K562 (cell line): Measurements from ENCODE around the gene HYOU1. TPM values are rescaled to one million over a fixed set of nuclear protein-coding genes. Genes with fewer than 3 reads are reported as not detected.

Source experiments
- ETV6 ChIP-seq, 3 experiments: fragments of 150-350 bp in 1 of 3; sonication (generic) in 1 of 3; formaldehyde crosslinking in 1 of 3; IDR thresholded peaks; 2 replicates each; pipeline versions ENCODE4 v1.6.1 to v1.8.0; 2014 to 2022; ENCODE audit warnings: borderline replicate concordance in 2 of 3, low read depth in 2 of 3, antibody characterized with exemption in 1 of 3, low read length in 1 of 3, mild to moderate bottlenecking in 1 of 3, missing genetic modification reagents in 1 of 3
- GATAD2B ChIP-seq: fragments of 450-650 bp; IDR thresholded peaks from 2 replicates; pipeline ENCODE4 v1.6.1; 2017; ENCODE audit warnings: mild to moderate bottlenecking, borderline replicate concordance
- ILK ChIP-seq: fragments of 450-650 bp; IDR thresholded peaks from 2 replicates; pipeline ENCODE4 v1.6.1; 2016; ENCODE audit warnings: missing genetic modification characterization, low read depth, mild to moderate bottlenecking, missing compliant biosample characterization, moderate library complexity, borderline replicate concordance
- MED1 ChIP-seq: sonication (generic); formaldehyde crosslinking; IDR thresholded peaks from 2 replicates; pipeline ENCODE4 v1.8.1; 2023; ENCODE audit warnings: missing genetic modification reagents, borderline replicate concordance
- MTA3 ChIP-seq: fragments of 450-650 bp; formaldehyde crosslinking; IDR thresholded peaks from 2 replicates; pipeline ENCODE4 v1.6.1; 2017; ENCODE audit warnings: mild to moderate bottlenecking, borderline replicate concordance
- NBN ChIP-seq: fragments of 450-650 bp; IDR thresholded peaks from 2 replicates; pipeline ENCODE4 v1.6.1; 2016; ENCODE audit warnings: low read depth, mild to moderate bottlenecking
- POLR3A ChIP-seq: IDR thresholded peaks from 2 replicates; pipeline ENCODE4 v1.6.1; 2011; ENCODE audit warnings: borderline replicate concordance, mild to moderate bottlenecking, moderate library complexity; ENCODE audit not compliant: insufficient read length, insufficient read depth; ENCODE audit errors: extremely low read depth
- PYGO2 ChIP-seq: fragments of 450-650 bp; IDR thresholded peaks from 2 replicates; pipeline ENCODE4 v1.6.1; 2016; ENCODE audit warnings: mild to moderate bottlenecking, missing genetic modification characterization, moderate library complexity, missing compliant biosample characterization
- SMARCA4 ChIP-seq: fragments of 450-650 bp; IDR thresholded peaks from 2 replicates; pipeline ENCODE4 v1.6.1; 2016
- TEAD4 ChIP-seq, 2 experiments: sonication (generic) in 1 of 2; formaldehyde crosslinking in 1 of 2; IDR thresholded peaks; 2 replicates each; pipeline versions ENCODE4 v1.6.1 to v1.8.0; 2012 to 2022; ENCODE audit warnings: borderline replicate concordance in 1 of 2, inconsistent platforms in 1 of 2, low read length in 1 of 2, mild to moderate bottlenecking in 1 of 2, missing genetic modification reagents in 1 of 2
- ZNF253 ChIP-seq: fragments of 250-450 bp; sonication (Bioruptor Pico); conservative IDR thresholded peaks from 2 replicates; pipeline ENCODE4 v1.6.1; 2021; ENCODE audit warnings: mild to moderate bottlenecking
- ZNF347 ChIP-seq: fragments of 450-650 bp; formaldehyde crosslinking; IDR thresholded peaks from 2 replicates; pipeline ENCODE4 v1.4.0; 2020; ENCODE audit warnings: low read depth, mild to moderate bottlenecking, moderate library complexity
- polyA plus RNA-seq, 8 experiments: library from polyadenylated mRNA; depleted of rRNA in 4 of 8; stranded (reverse) in 5 of 8; unstranded in 3 of 8; fragments of >200 nt; fragmentation: Nextera tagmentation in 2 of 8; fragmentation: Illumina TruSeq in 1 of 8; extraction: Ambion mirVana in 2 of 8; extraction: Trizol in 1 of 8; gene quantifications; 2 replicates each; pipeline versions ENCODE4 v1.2.1 to v1.2.3, GENCODE V29; 2011 to 2014; ENCODE audit warnings: inconsistent platforms in 1 of 8, missing spikeins in 1 of 8
- total RNA-seq, 7 experiments: library from RNA; depleted of rRNA in 6 of 7; stranded (reverse); fragments of >200 nt in 6 of 7; fragmentation: Illumina TruSeq in 2 of 7; extraction: Trizol in 2 of 7; gene quantifications; 2 replicates each; pipeline versions ENCODE4 v1.2.1 to v1.2.3, GENCODE V29; 2011 to 2021; ENCODE audit warnings: low replicate concordance in 1 of 7
- TF ChIP-seq, protein P1 (sequence below): fragments of 250-450 bp; sonication (Bioruptor Pico); IDR thresholded peaks from 2 replicates; pipeline ENCODE4 v1.9.0; 2021; ENCODE audit warnings: mild to moderate bottlenecking
- TF ChIP-seq, protein P2 (sequence below): sonication (generic); formaldehyde crosslinking; IDR thresholded peaks from 2 replicates; pipeline ENCODE4 v1.9.0; 2022; ENCODE audit warnings: mild to moderate bottlenecking, missing genetic modification reagents
- TF ChIP-seq, protein P3 (sequence below): fragments of 450-650 bp; IDR thresholded peaks from 2 replicates; pipeline ENCODE4 v1.6.1; 2016; ENCODE audit warnings: mild to moderate bottlenecking
- TF ChIP-seq, protein P4 (sequence below): fragments of 450-650 bp; IDR thresholded peaks from 2 replicates; pipeline ENCODE4 v1.6.1; 2018; ENCODE audit not compliant: partially characterized antibody
- TF ChIP-seq, protein P5 (sequence below): fragments of 250-450 bp; sonication (Bioruptor Pico); IDR thresholded peaks from 2 replicates; pipeline ENCODE4 v1.8.0; 2022; ENCODE audit warnings: inconsistent platforms, mild to moderate bottlenecking, moderate library complexity, borderline replicate concordance

The HYOU1 gene
- total and polyA plus RNA-seq, 9 of the 15 experiments (the other 6 are each of a cell fraction or from before 2014, with no cell fraction given) = 19.5 to 197 (median 128) TPM

DNA sequence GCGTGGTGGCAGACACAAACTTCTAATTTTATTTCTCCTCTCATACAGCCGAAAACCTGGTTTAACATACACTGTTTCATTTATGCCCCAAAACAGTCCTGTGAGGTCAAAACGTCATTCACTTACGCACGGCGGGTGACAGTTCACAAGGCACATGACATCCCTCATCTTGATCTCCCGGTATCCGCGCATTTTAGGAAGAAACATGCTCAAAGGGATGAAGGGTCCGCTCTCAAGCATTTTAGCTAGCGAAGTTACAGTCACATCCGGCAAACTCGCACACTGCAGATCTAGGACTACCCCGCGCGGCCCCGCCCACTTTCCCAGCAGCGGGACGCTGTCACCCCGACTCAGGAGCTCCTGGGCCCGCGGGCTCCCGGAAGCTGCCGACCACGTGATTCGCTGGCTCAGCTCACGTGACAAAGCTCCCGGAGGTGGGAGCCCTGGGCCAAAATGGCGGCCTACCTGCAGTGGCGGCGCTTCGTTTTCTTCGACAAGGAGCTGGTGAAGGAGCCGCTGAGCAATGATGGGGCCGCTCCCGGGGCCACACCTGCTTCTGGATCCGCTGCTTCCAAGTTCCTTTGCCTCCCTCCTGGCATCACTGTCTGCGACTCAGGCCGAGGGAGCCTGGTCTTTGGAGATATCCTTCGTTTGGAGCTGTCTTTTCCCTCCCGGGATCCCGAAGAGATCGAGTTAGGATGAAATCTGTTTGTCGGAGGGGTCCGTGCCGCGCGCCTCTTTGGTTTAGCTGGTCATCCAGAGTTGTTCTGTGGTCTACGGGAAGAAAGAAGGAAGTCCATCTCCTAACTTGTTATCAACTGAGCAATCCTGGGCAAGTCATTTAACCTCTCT lies 10.6 kb upstream of the HYOU1 start, which contains the start of gene VPS11 (continued):
- TF ChIP-seq, protein P1, sequence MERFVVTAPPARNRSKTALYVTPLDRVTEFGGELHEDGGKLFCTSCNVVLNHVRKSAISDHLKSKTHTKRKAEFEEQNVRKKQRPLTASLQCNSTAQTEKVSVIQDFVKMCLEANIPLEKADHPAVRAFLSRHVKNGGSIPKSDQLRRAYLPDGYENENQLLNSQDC (CRISPR knock-in tag) = no peak
- TF ChIP-seq MTA3 (no peak; the same call in 1 of the 2 replicates), ILK (tag) (no peak), ETV6 (IDR thresholded peaks at IDR 0.05; ENCODE audit: borderline replicate concordance in 1 of 2, low read depth in 2 of 2, low read length in 1 of 2) (no peak), ETV6 (CRISPR knock-in tag; IDR thresholded peaks at IDR 0.05; ENCODE audit: borderline replicate concordance) (no peak), POLR3A (no peak), NBN (no peak), MED1 (CRISPR knock-in tag) (no peak), TEAD4 (IDR thresholded peaks at IDR 0.05; ENCODE audit: low read length) (no peak; the same call in 1 of the 2 replicates), TEAD4 (CRISPR knock-in tag; IDR thresholded peaks at IDR 0.05; ENCODE audit: borderline replicate concordance) (no peak), ZNF253 (CRISPR knock-in tag) (no peak), ZNF347 (CRISPR knock-in tag) (no peak), GATAD2B (no peak), SMARCA4 (no peak), PYGO2 (tag) (no peak)
- TF ChIP-seq, protein P2, sequence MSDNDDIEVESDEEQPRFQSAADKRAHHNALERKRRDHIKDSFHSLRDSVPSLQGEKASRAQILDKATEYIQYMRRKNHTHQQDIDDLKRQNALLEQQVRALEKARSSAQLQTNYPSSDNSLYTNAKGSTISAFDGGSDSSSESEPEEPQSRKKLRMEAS (CRISPR knock-in tag) = peak; percentile 81
- TF ChIP-seq, protein P3, sequence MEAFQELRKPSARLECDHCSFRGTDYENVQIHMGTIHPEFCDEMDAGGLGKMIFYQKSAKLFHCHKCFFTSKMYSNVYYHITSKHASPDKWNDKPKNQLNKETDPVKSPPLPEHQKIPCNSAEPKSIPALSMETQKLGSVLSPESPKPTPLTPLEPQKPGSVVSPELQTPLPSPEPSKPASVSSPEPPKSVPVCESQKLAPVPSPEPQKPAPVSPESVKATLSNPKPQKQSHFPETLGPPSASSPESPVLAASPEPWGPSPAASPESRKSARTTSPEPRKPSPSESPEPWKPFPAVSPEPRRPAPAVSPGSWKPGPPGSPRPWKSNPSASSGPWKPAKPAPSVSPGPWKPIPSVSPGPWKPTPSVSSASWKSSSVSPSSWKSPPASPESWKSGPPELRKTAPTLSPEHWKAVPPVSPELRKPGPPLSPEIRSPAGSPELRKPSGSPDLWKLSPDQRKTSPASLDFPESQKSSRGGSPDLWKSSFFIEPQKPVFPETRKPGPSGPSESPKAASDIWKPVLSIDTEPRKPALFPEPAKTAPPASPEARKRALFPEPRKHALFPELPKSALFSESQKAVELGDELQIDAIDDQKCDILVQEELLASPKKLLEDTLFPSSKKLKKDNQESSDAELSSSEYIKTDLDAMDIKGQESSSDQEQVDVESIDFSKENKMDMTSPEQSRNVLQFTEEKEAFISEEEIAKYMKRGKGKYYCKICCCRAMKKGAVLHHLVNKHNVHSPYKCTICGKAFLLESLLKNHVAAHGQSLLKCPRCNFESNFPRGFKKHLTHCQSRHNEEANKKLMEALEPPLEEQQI = no peak
- TF ChIP-seq, protein P4, sequence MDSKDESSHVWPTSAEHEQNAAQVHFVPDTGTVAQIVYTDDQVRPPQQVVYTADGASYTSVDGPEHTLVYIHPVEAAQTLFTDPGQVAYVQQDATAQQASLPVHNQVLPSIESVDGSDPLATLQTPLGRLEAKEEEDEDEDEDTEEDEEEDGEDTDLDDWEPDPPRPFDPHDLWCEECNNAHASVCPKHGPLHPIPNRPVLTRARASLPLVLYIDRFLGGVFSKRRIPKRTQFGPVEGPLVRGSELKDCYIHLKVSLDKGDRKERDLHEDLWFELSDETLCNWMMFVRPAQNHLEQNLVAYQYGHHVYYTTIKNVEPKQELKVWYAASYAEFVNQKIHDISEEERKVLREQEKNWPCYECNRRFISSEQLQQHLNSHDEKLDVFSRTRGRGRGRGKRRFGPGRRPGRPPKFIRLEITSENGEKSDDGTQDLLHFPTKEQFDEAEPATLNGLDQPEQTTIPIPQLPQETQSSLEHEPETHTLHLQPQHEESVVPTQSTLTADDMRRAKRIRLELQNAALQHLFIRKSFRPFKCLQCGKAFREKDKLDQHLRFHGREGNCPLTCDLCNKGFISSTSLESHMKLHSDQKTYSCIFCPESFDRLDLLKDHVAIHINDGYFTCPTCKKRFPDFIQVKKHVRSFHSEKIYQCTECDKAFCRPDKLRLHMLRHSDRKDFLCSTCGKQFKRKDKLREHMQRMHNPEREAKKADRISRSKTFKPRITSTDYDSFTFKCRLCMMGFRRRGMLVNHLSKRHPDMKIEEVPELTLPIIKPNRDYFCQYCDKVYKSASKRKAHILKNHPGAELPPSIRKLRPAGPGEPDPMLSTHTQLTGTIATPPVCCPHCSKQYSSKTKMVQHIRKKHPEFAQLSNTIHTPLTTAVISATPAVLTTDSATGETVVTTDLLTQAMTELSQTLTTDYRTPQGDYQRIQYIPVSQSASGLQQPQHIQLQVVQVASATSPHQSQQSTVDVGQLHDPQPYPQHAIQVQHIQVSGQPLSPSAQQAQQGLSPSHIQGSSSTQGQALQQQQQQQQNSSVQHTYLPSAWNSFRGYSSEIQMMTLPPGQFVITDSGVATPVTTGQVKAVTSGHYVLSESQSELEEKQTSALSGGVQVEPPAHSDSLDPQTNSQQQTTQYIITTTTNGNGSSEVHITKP = peak; percentile 43
- TF ChIP-seq, protein P5, sequence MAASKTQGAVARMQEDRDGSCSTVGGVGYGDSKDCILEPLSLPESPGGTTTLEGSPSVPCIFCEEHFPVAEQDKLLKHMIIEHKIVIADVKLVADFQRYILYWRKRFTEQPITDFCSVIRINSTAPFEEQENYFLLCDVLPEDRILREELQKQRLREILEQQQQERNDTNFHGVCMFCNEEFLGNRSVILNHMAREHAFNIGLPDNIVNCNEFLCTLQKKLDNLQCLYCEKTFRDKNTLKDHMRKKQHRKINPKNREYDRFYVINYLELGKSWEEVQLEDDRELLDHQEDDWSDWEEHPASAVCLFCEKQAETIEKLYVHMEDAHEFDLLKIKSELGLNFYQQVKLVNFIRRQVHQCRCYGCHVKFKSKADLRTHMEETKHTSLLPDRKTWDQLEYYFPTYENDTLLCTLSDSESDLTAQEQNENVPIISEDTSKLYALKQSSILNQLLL (CRISPR knock-in tag) = no peak
